ENCODE data around the gene ZNF609.

GRCh38 chr15:64686130-64686735, 225.9 kb downstream of the ZNF609 start:
- TF ChIP-seq POLR2A (IDR thresholded peaks at IDR 0.05; ENCODE audit: low read depth, low read length) (no peak), TAF1 (IDR thresholded peaks at IDR 0.05; ENCODE audit: borderline replicate concordance, low read depth, low read length) (no peak)

Measured in GM12892 (cell line).